Endothelial cell of umbilical vein (primary cell): ENCODE measurements around the gene FAM3D. TPM values are rescaled to one million over a fixed set of nuclear protein-coding genes. Genes with fewer than 3 reads are reported as not detected.

Experiments
- BruUV-seq: library from RNA; stranded (reverse); fragments of 400-500 nt; replicated peaks from 2 replicates; lab custom pipeline; 2021; lab: Mats Ljungman, UMichigan
- CTCF ChIA-PET: fragments of 300-600, 350-600 bp; sonication (Branson Sonifier 250); formaldehyde crosslinking; loops from one replicate; lab custom pipeline; 2021; ENCODE audit warnings: antibody characterized with exemption, inconsistent platforms; lab: Charles Lee
- POLR2A ChIA-PET: fragments of 300-600, 350-600 bp; sonication (Branson Sonifier 250); formaldehyde crosslinking; loops from one replicate; lab custom pipeline; 2021; ENCODE audit warnings: antibody characterized with exemption, inconsistent platforms; lab: Charles Lee
- DNase-seq: peaks from one replicate; pipeline ENCODE4 v3.0.0-alpha.2; 2011; ENCODE audit warnings: low read depth, low spot score
- FAIRE-seq: peaks from 2 replicates; lab custom pipeline; 2011; peaks lifted over from hg19 to GRCh38; lab: Jason Lieb, UNC
- H2AFZ ChIP-seq: 2 replicates; pipeline ENCODE4 v1.6.0; 2012; ENCODE audit warnings: low read depth, low read length, control low read depth, inconsistent platforms
- H3K27ac ChIP-seq: 2 replicates; pipeline ENCODE4 v1.5.1; 2011; ENCODE audit warnings: low read depth, mild to moderate bottlenecking, control low read depth, low read length, moderate library complexity; ENCODE audit not compliant: insufficient read depth
- H3K27me3 ChIP-seq, 2 experiments: 2 replicates each; pipeline versions ENCODE4 v1.6.0 to v1.6.1; 2011; ENCODE audit warnings: low read length in 2 of 2, mixed read lengths in 1 of 2; ENCODE audit not compliant: control insufficient read depth in 2 of 2, insufficient read depth in 2 of 2
- H3K36me3 ChIP-seq, 2 experiments: 2 replicates in 1 of 2; 3 replicates in 1 of 2; pipeline ENCODE4 v1.5.1; 2011; ENCODE audit warnings: low read length in 2 of 2, mild to moderate bottlenecking in 1 of 2, moderate library complexity in 1 of 2; ENCODE audit not compliant: control insufficient read depth in 2 of 2, insufficient read depth in 2 of 2; ENCODE audit errors: extremely low read depth in 1 of 2
- H3K4me1 ChIP-seq: 3 replicates; pipeline ENCODE4 v1.5.1; 2011; ENCODE audit warnings: mild to moderate bottlenecking, low read length; ENCODE audit not compliant: control insufficient read depth, insufficient read depth; ENCODE audit errors: extremely low read depth
- H3K4me2 ChIP-seq: 2 replicates; pipeline ENCODE4 v1.6.1; 2011; ENCODE audit warnings: low read length, control low read depth, mixed read lengths; ENCODE audit not compliant: insufficient read depth
- H3K4me3 ChIP-seq, 3 experiments: fragments of 200-600 bp in 1 of 3; sonication (generic), shearing (Covaris generic) in 1 of 3; replicated peaks in 1 of 3; 2 replicates each; pipeline ENCODE4 v1.5.1; 2011 to 2016; ENCODE audit warnings: control low read depth in 3 of 3, low read length in 3 of 3, mild to moderate bottlenecking in 2 of 3, inconsistent platforms in 1 of 3, low read depth in 1 of 3, moderate library complexity in 1 of 3; ENCODE audit not compliant: insufficient read depth in 1 of 3
- H3K79me2 ChIP-seq: 2 replicates; pipeline ENCODE4 v1.6.0; 2012; ENCODE audit warnings: low read length, inconsistent platforms; ENCODE audit not compliant: control insufficient read depth, insufficient read depth
- H3K9ac ChIP-seq: replicated peaks from 2 replicates; pipeline ENCODE3; 2011; ENCODE audit warnings: low read length, control low read depth; ENCODE audit not compliant: insufficient read depth; ENCODE audit errors: extremely low read depth
- H3K9me1 ChIP-seq: replicated peaks from 3 replicates; pipeline ENCODE4 v1.6.0; 2011; ENCODE audit warnings: mild to moderate bottlenecking, low read length; ENCODE audit not compliant: control insufficient read depth, insufficient read depth; ENCODE audit errors: extremely low read depth
- H3K9me3 ChIP-seq: replicated peaks from 2 replicates; pipeline ENCODE4 v1.5.1; 2012; ENCODE audit warnings: low read length, inconsistent platforms; ENCODE audit not compliant: control insufficient read depth, insufficient read depth
- H4K20me1 ChIP-seq: replicated peaks from 2 replicates; pipeline ENCODE3; 2011; ENCODE audit warnings: mild to moderate bottlenecking, low read length; ENCODE audit not compliant: control insufficient read depth, insufficient read depth; ENCODE audit errors: extremely low read depth
- CTCF ChIP-seq, 2 donors: IDR thresholded peaks; 1 replicate in 1 of 2; 2 replicates in 1 of 2; pipeline ENCODE4 v1.5.1; 2011; ENCODE audit warnings: low read length in 2 of 2, mild to moderate bottlenecking in 2 of 2, moderate library complexity in 2 of 2, control low read depth in 1 of 2, inconsistent platforms in 1 of 2, low read depth in 1 of 2; ENCODE audit not compliant: insufficient read depth in 1 of 2; ENCODE audit errors: extremely low read depth in 1 of 2
- EZH2 ChIP-seq: IDR thresholded peaks from 2 replicates; pipeline ENCODE4 v1.6.1; 2012; ENCODE audit warnings: borderline replicate concordance, low read depth, mild to moderate bottlenecking, moderate library complexity, low read length, inconsistent platforms; ENCODE audit not compliant: severe bottlenecking
- FOS ChIP-seq: IDR thresholded peaks from 2 replicates; pipeline ENCODE4 v1.6.1; 2011; ENCODE audit warnings: mild to moderate bottlenecking, low read length, moderate library complexity, borderline replicate concordance; ENCODE audit not compliant: insufficient read depth
- GATA2 ChIP-seq: IDR thresholded peaks from 2 replicates; pipeline ENCODE4 v1.7.0; 2011; ENCODE audit warnings: low read depth, mild to moderate bottlenecking, moderate library complexity, mixed read lengths, low read length; ENCODE audit not compliant: insufficient read length, insufficient read depth
- JUN ChIP-seq: IDR thresholded peaks from 2 replicates; pipeline ENCODE4 v1.6.1; 2011; ENCODE audit warnings: borderline replicate concordance, low read depth; ENCODE audit not compliant: insufficient read length, insufficient read depth
- MAX ChIP-seq: IDR thresholded peaks from 2 replicates; pipeline ENCODE4 v1.6.1; 2011; ENCODE audit not compliant: insufficient read depth, insufficient read length
- MYC ChIP-seq: IDR thresholded peaks from one replicate; pipeline ENCODE4 v1.6.1; 2011; ENCODE audit warnings: mild to moderate bottlenecking, low read depth, low read length
- POLR2A ChIP-seq: IDR thresholded peaks from 2 replicates; pipeline ENCODE4 v1.6.1; 2012; ENCODE audit warnings: low read depth, mild to moderate bottlenecking, control low read depth, low read length
- POLR2AphosphoS5 ChIP-seq: IDR thresholded peaks from 2 replicates; pipeline ENCODE4 v1.6.1; 2012; ENCODE audit warnings: low read depth, mild to moderate bottlenecking, control low read depth, low read length, moderate library complexity; ENCODE audit not compliant: insufficient read depth
- dilution Hi-C: fragments of 300-500 bp; cut with MboI; formaldehyde crosslinking; loops from one replicate; pipeline ENCODE4 v1.15.0; 2019; ENCODE audit warnings: low sequenced_read_pairs; ENCODE audit not compliant: extremely low pct_ligation_motif_present
- intact Hi-C: fragments of 100-400 bp; cut with micrococcal nuclease; formaldehyde crosslinking; loops from one replicate; pipeline ENCODE4 v1.10.0; 2022
- polyA plus RNA-seq, 4 experiments: library from polyadenylated mRNA; depleted of rRNA in 3 of 4; stranded (reverse) in 3 of 4; unstranded in 1 of 4; fragments of >200 nt; gene quantifications; 2 replicates each; pipeline versions ENCODE4 v1.2.1 to v1.2.3, GENCODE V29; 2011 to 2012; ENCODE audit warnings: missing spikeins in 1 of 4
- total RNA-seq: library from RNA; stranded (reverse); gene quantifications from 2 replicates; pipeline ENCODE4 v1.2.3, GENCODE V29; 2021

FAM3D gene
- total and polyA plus RNA-seq, 2 donors (not counting 3 experiments of a cell fraction or from before 2014, with no cell fraction given) = 0.12 TPM; not detected in 1

GRCh38 chr3:58637509-58637908, 29.1 kb downstream of the FAM3D start:
- TF ChIP-seq EZH2 = no peak
- TF ChIP-seq FOS = no peak
- TF ChIP-seq CTCF (IDR thresholded peaks at IDR 0.05; ENCODE audit: extremely low read depth in 1 of 2, insufficient read depth in 1 of 2, low read depth in 1 of 2, low read length in 2 of 2) = no peak
- TF ChIP-seq MAX = no peak
- TF ChIP-seq POLR2AphosphoS5 = no peak
- no peak for TF ChIP-seq JUN
- TF ChIP-seq POLR2A = no peak
- TF ChIP-seq GATA2 = no peak
- TF ChIP-seq MYC = no peak
- no peaks in the 10 kb centered on the region for H3K79me2 ChIP-seq
- peaks cover 7% of the 10 kb centered on the region for H3K4me1 ChIP-seq
- dilution Hi-C loops = no loop called here
- H3K9me1 ChIP-seq = no peaks in the 10 kb centered on the region
- DNase-seq = no peak
- no peak overlapping the region for H3K27ac ChIP-seq
- no peaks in the 10 kb centered on the region for H3K27me3 ChIP-seq
- FAIRE-seq = no peak
- H3K9ac ChIP-seq = no peak overlapping the region
- H4K20me1 ChIP-seq = no peaks in the 10 kb centered on the region
- intact Hi-C loops = no loop called here
- CTCF ChIA-PET = interaction anchor here (4.8 to 7.2 kb wide), 3 partner anchors 8 to 77 kb away, joined by 25 to 76 read pairs (median 40); no protein-coding TSS in a partner anchor
- H3K4me3 ChIP-seq = no peak overlapping the region
- H3K36me3 ChIP-seq = no peaks in the 10 kb centered on the region
- H3K4me2 ChIP-seq = no peak overlapping the region
- no peak overlapping the region for H2AFZ ChIP-seq
- no peaks in the 10 kb centered on the region for H3K9me3 ChIP-seq
- POLR2A ChIA-PET = no interaction called here
- no TSS peak for BruUV-seq
